OCI-LY7 (cell line): ENCODE data around the gene FSIP1.

ENCODE experiments used
- CTCF ChIP-seq: fragments of 200-600 bp; sonication (generic); conservative IDR thresholded peaks from 2 replicates; pipeline ENCODE4 v1.5.1; 2014; ENCODE audit warnings: mild to moderate bottlenecking, antibody characterized with exemption, low read length, moderate library complexity, mixed read lengths
- EZH2phosphoT487 ChIP-seq: fragments of 200-600 bp; sonication (generic); IDR thresholded peaks from 2 replicates; pipeline ENCODE4 v1.6.1; 2018; ENCODE audit warnings: low read depth, borderline replicate concordance, mild to moderate bottlenecking, mixed run types, antibody characterized with exemption, low read length, moderate library complexity, mixed read lengths

GRCh38 chr15:39643727-39644126 is 138.9 kb downstream of the FSIP1 start:
- TF ChIP-seq CTCF (no peak), EZH2phosphoT487 (no peak)
